HG02884 (cell line): ENCODE measurements around the gene C15orf61.
A peak's percentile ranks its signal among the peaks of the same experiment; 100 is the strongest.

Source experiments
- ATAC-seq: cut with Tn5 transposase; IDR thresholded peaks from one replicate; pipeline ENCODE4 v1.9.1; 2021; ENCODE audit warnings: mild to moderate bottlenecking, moderate library complexity; ENCODE audit not compliant: unreplicated experiment

Gene C15orf61

DNA sequence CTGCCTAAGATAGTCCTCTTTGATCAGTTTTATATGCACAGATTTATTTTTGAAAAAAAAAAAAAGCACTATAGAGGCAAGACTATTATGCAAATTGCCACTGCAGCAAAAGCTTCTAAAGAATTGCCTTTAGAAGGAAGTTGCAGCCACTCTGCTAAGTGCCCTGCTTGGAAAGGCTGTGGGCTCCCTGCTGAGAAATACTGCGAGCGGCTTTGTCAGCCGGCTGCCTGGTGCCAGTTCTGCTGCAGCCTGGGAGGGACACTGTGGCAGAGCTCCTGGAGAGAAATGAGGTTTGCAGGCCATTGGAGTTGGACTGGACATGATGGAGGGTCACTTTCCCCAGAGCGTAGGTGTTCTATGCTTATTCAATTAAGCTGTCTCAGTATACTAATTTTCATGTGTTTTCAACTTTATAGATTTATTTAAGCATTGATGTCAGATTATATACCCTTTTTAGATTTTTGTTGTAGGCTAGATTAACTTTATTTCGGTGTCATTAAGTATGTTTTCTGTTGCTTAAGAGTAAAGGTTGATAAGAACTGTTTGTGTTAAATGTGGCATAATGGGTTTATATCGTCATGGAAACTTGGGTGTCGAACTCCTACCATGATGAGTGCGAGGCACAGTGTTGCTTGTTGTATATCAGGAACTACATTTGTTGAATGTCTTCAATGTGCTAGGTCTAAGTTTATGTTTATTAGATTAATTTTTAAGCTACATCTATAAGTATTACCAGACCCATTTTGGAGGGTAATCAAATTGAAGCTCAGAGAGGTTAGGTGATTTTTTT lies 28.1 kb downstream of the C15orf61 start:
- ATAC-seq, result no peak

DNA sequence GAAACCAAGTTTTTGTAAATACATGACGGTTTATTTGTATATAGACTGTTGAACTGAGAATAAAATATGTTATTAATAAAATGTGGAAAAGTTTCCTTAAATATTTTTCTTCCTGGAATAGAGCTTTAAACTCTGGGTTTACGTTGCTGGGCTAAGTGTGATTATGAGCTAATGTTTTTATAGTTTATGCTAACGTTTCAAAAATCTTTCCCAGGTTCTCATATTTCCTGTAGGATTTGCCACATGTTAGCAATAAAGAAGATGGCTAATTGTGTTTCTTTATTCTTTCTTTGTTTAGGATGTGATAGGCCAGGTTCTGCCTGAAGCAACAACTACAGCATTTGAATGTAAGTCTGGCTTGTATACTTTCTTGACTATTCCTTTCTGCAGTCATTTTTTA lies 28.8 kb downstream of the C15orf61 start:
- no peak for ATAC-seq

DNA sequence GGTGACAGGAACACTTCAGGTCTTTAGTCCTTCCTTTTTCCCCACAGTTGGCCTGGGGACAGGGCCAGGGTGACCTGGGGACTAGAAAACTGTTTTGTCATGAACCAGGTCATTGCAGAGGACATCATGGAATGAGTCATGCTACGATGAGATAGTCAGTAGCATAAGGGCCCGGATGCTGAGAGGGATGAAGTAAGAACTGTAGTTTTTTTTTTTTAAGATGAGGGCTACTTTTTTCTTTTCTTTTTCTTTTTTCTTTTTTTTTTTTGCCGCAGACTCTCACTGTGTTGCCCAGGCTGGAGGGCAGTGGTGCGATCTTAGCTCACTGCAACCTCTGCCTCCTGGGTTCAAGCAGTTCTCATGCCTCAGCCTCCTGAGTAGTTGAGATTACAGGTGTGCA lies 29.6 kb downstream of the C15orf61 start:
- ATAC-seq, result no peak

DNA sequence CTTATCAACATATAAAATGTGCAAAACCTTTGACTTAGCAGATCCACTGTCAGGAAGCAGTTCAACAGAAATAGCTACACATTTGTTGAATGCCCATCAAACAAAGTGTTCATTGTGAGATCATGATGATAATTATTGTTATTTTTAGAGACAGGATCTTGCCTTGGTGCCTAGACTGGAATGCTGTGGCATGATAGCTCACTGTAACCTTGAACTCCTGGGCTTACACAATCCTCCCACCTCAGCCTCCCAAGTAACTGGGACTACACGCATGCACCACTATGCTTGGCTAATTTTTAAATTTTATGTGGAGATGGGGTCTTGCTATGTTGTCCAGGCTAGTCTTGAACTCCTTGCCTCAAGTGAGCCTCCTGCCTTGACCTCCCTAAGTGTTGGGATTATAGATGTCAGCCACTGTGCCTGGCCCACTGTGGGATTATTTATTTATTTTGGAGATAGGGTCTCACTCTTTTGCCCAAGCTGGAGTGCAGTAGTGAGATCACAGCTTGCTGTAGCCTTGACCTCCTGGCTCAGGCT lies 30.3 kb downstream of the C15orf61 start:
- ATAC-seq, result no peak

GRCh38 chr15:67554580-67554979 lies 33.6 kb downstream of the C15orf61 start:
- ATAC-seq, result no peak

DNA sequence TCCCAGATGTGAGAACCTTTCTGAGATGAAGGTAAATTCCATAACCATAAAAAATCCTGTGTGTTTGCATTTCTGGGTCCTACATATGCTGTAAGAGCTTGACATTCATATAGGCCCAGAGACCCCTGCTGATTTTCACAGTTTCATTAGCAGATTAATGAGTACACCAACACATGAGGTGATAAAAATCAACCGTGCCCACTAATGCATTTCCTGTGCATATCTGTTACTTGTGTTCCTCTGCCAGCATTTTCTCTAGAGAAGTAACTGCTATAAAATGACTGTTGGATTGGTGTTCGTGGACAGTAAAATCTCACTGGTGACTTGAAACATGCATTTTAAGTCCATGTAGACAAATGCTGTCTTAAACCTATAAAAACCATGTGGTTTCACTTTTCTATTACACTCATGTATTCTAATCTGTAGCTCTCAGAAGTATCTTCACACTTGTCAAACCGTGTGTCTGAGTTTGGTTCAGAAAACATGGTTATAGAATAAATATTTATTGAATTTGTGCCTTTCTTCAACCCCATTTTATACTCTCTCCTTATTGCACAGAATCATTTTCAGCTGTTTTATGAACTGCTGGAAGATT lies 36.1 kb downstream of the C15orf61 start:
- ATAC-seq, result no peak

DNA sequence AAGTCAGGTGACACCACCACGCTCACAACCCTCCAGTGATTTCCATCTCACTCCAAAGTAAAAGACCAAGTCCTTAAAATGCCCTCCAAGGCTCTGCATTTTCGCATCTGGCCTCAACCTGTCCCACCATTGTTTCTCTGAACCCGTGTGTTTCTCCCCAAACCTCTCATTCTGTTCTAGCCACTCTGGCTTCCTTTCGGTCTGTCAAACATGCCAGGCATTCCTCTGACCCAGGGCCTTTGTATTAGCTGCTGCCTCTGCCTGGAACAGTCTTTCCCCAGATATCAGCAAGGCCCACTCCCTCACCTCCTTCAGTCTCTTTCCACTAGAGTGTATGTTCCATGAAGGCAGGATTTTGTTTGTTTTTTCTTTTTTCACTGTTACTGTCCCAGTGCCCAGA lies 37.6 kb downstream of the C15orf61 start:
- ATAC-seq, result no peak

DNA sequence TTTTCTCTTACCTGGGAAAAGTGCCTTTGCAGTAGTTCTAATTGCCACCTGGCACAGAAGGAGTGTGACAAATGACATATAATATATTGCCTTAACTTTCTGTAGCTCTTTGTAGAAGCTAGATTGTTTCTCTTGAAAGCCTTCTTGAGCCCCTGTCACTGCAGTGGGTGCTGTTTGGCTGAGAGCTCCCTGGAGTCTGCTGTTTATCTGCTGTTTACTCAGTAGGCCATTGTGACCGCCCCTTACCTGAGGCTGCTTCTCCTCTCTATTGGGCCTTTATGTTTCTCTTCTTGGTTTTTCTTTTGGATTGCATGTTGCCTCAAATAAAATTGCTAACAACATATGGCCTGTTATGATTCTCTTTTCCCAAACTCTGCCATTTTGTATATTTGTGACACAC lies 38.2 kb downstream of the C15orf61 start:
- no peak for ATAC-seq

DNA sequence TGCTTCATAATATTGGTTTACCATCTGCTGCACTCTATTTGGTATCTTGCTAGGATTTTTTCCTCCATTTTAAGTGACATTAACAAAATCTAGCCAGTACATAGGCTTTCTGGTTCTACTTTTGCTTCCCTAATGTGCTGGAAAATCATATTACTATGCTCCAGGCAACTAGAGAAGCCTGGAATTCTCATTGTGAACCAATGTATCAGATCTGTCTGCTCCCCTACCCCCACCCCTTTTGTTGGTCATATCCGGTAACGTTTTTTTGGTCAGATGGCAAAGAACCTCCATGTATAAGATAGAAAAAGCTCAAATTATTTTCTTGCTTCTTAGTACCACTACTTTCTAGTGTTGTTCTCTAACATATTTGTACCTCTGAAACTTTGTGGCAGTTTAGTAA lies 38.6 kb downstream of the C15orf61 start:
- no peak for ATAC-seq

- no peak for ATAC-seq
Measured at GRCh38 chr15:67560320-67560719, 39.4 kb downstream of the C15orf61 start.

DNA sequence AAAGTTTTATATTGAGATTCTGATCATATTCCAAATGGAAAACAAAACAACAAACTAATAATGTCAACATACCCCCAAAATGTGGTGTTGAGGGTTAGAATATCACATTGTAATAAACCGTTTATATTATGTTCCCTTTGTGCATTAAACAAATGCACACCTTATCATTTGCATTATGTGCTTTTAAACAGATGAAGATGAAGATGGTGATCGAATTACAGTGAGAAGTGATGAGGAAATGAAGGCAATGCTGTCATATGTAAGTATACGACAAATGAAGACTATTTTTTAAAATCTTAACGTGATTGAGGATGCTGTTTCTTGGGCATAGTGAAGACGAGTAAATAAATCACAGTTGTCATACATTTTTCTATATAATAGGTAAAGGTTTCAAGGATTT lies 42.2 kb downstream of the C15orf61 start:
- no peak for ATAC-seq

DNA sequence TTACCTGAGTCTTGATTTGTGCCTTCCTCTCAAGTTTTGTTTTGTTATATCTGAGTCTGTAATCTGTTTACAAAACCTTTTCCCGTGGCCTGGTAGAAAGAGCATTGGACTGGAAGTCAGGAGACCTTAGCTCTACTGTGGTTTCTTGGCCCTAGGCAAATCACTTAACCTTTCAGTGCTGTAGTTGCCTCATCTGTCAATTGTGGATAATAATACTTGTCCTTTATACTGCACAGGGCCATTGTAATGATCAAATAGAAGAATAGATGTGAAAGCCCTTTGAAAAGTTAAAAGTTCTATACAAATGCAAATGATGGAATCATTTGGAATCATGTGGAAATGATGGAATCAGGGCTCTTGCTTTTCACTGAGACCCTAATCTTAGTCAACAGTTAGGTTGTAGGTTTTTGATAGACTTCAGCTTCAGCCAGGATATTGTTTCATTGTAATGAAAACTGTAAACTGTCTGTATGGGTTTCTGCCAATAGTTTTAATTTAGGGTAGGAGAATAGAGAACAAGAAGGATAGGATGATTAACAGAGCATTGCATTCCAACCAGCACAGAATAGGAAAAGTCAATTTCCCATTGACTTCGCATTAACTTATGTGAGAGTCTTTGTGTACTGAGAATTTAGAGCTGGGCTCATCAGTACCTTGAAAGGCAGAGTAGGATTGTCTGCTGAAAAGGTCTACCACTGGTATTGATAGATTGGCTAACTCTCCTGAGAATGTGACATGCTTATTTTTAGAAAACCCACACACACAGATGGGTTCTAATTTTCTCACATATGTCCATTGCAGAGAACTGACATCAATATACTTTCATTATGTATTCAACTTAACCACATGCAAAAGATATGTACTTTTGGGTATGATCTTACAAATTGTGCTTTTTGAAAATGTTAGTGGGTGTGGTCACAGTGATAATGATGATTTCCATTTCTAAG lies 43.4 kb downstream of the C15orf61 start:
- ATAC-seq, result peak; percentile 85

DNA sequence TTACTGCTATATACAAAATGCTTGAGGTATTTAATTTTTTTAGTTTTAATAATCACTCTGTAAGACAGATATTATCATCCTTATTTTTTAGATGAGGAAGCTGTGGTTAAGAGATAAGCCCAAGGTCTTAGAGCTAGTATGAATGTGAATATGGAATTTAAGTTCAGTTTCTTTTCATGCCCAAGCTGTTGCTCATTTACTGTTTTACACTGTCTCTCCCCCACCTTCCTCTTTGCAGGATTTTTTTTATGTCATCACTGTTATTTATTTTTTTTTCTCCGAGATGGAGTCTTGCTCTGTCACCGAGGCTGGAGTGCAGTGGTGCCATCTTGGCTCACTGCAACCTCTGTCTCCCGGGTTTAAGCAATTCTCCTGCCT lies 44.0 kb downstream of the C15orf61 start:
- peak; percentile 39 for ATAC-seq

DNA sequence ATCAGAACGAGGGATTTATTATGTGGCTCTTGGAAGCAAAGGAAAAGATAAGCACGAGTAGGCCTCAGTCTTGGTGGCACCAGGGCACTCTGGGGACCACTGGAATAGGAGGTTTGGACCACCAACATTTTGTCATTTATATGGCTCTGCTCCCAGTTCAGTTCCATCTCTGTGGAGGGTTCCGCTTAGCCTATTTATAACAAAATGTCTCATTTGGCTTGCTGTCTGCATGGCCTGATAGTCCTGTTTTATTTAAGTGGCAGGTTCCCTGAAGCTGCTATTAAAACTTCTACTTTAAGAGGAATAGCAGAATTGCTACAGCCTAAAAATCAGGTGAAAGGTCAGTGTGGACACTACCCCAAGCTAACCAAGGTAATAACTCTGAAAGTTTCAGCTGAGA lies 48.7 kb downstream of the C15orf61 start:
- no peak for ATAC-seq

- no peak for ATAC-seq
Measured at GRCh38 chr15:67570875-67571647, 50.1 kb downstream of the C15orf61 start.

DNA sequence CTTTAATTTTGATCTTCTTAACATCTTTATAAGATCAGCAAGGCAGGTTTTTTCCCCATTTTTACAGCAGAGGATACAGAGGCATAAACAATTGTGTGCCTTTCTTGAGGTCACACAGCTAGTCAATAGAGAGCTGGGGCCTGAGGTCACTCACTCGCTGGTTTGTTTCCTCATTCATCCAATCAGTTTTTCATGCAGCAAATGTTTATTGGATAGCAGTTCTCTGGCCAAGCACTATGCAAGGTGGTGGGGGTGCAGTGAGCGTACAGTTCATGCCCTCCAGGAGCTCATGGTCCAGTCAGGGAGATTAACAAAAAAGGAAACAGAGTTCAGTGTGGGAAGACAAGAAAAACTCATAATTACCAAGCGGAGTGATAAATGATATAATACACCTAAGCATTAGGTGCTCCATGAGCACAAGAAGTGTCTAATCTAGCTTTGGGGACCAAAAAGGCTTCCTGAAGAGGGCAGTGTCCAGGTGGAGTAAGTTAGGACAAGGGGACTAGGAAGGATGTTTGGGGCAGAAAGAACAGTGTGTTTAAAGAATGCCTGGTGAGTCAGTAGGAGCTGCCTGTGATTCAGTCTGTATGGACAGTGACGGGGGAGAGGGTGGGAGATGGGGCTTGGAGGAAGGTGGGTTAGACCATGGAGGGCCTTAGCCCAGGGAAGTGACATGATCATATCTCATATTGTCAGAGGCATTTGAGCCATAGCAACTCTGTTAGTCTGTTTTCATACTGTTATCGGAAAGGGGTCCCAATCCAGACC lies 50.9 kb downstream of the C15orf61 start:
- no peak for ATAC-seq

DNA sequence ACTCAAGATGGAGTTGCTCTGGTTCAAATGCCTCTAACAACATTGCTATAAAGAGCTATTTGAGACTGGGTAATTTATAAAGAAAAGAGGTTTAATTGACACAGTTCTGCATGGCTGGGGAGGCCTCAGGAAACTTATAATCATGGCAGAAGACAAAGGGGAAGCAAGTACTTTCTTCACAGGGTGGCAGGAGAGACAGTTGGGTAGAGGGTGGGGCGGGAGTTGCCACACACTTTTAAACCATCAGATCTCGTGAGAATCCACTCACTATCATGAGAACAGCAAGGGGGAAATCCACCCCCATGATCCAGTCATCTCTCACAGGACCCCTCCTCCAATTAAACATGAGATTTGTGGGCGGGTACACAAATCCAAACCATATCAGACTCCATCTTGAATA lies 52.3 kb downstream of the C15orf61 start:
- ATAC-seq, result no peak

DNA sequence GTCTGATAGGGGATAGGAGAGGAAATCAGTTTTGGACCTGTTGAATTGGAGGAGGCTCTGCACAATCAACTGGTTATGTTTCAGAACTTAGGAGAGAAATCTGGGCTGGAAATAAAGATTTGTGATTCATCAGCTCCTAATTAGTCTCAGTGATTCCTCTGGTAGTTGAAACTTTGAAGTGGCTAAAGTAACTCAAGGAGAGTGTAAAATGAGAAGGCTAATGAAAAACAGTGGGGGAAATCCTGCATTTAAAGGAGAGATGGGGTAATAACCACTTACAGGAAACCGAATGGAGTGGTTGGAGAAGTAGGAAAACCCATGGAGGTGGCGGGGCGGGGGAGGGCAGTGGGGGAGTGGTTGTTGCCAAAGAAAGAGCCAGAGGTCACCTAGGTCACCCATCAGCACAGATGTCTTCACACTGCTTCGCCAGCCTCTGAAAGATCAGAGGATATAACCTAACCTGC lies 54.1 kb downstream of the C15orf61 start:
- no peak for ATAC-seq

DNA sequence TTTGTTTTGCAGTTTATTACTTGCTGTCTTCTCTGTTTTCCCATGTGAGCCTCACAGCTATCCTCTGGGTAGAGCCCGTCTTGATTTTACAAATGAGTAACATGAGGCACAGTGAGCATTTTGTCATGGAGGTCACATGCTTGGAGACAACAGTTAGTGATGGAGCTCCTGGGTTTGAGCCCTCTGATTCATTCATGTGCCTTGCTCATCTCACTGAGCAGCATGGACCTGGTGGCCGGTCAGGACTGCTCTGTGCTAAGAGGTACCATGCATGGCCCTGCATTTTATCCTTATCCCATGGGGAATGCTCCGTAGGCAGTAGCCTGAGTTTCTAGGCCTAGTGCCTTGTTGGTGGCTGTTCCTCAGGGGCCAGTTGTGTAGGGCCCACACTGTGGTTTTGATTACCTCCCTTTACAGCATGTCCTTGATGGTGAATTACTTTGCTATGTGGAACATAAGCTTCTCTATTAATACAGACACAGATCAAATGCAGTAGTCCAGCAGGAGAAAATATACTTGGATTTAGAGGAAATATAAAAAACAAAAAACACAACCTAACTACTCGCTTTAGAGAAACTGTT lies 57.2 kb downstream of the C15orf61 start:
- ATAC-seq, result no peak
